ENCODE results near the gene HADHB.
"Not testable (repeated sequence)": the region's sequence is repeated elsewhere in the genome, so short reads cannot be mapped to it uniquely, and the experiment has no call there.

HADHB gene

DNA sequence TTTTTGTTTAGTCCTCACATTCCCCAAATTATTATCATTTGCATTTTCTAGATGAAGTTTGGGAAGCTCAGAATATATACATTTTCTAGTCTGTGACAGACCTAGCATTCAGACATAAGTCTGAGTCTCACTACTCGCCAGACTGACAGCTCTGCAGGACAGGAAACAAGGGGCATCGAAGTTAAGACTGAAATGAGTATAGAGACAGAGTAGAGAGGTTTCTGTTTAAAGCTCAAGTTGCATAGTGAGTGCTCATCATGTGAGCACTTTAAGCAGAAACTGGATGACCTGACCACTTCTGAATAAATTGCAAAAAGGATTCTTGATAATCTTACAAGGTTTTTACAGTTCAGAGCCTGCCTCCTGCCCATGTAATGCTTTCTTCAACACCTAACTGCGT, 1.1 kb downstream of the HADHB start:
- DNase-seq, result no peak

- DNase-seq, result no peak
Measured at GRCh38 chr2:26246818-26247217, 2.1 kb downstream of the HADHB start.

GRCh38 chr2:26249625-26250024, 4.9 kb downstream of the HADHB start:
- DNase-seq, result no peak

GRCh38 chr2:26251893-26252292, 7.2 kb downstream of the HADHB start:
- no peak for DNase-seq

- DNase-seq, result no peak
Measured at GRCh38 chr2:26255759-26256384, 11.1 kb downstream of the HADHB start.

DNA sequence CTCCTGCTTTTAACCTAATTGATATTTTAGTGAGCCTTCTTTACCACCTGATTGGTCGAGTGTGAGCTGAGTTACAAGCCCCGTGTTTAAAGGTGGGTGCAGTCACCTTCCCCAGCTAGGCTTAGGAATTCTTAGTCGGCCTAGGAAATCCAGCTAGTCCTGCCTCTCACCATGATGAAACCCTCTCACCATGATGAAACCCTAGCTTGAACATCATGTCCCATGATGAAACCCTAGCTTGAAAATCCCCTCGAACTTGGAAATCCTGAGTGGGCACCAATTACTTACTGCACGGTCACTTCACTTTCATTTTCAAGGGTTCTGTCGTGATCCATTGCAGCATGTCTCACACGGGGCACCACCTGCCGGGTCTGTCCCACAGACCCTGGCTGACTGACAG, 14.1 kb downstream of the HADHB start:
- not testable (repeated sequence) for DNase-seq

- no peak for DNase-seq
Measured at GRCh38 chr2:26268213-26268612, 23.5 kb downstream of the HADHB start.

DNA sequence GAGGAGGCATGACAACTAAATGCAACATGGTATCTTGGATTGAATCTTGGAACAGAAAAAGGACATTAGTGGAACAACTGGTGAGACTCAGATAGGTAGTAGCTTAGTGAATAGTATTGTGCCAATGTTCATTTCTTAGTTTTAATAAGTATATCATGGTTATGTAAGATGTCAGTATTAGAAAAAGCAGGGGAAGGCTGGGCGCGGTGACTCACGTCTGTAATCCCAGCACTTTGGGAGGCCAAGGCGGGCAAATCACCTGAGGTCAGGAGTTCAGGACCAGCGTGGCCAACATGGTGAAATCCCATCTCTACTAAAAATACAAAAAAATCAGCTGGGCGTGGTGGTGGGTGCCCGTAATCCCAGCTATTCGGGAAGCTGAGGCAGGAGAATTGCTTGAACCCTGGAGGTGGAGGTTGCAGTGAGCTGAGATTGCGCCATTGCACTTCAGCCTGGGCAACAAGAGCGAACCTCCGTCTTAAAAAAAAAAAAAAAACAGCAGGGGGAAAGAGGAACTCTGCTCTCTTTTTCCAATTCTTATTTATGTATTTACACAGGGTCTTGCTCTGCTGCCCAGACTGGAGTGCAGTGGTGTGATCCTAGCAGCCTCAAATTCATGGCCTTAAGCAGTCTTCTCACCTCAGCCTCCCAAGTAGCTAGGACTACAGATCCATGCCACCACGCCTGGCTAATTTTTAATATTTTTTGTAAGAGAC, 24.1 kb downstream of the HADHB start:
- not testable (repeated sequence) for DNase-seq

DNA sequence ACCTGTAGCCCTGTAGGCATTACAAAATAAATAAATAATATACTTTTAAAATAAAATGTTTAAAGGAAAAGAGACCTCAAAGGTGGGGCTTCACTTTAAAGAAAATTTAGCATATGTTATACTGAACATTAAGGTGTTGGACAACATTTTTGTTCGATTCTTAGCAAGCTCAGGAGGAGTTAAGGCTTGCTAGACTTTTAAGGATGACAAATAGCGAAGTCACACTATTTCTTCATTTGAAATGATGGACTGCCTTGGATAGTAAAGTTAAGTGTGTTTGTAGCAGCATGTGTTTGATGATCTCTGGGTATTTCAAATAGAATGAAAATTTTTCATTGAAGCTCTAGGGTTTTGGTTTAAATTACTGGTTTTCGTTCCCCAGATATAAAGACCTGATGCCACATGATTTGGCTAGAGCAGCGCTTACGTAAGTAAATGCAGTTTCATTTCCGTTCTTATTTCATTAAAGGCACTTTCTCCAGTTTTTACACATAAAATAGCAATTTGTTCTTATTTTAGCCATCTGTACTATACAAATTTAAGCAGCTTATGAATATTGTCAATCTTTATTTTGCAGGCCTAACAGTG, 24.9 kb downstream of the HADHB start:
- no peak for DNase-seq

DNA sequence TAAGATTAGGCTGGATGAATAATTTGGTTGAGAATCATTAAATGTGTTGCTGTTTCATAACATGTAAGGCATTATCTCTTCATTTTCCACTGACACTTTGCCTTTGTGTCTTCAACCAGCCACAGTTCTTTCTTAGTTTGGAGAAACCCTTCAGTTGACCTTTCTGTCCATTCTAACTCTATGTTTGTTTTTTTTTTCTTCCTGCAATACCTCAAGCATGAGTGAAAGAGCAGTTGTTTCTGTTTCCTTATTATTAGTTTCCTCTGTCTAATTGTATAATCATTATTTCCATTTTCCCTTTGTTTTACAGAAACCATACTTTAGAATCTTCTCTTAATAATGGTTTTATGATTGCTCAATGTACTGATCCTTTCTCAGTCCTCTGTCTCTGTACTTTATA, 25.6 kb downstream of the HADHB start:
- DNase-seq, result no peak

- DNase-seq, result no peak
Measured at GRCh38 chr2:26273501-26273900, 28.8 kb downstream of the HADHB start.

- DNase-seq, result no peak
Measured at GRCh38 chr2:26274058-26274613, 29.4 kb downstream of the HADHB start.

DNA sequence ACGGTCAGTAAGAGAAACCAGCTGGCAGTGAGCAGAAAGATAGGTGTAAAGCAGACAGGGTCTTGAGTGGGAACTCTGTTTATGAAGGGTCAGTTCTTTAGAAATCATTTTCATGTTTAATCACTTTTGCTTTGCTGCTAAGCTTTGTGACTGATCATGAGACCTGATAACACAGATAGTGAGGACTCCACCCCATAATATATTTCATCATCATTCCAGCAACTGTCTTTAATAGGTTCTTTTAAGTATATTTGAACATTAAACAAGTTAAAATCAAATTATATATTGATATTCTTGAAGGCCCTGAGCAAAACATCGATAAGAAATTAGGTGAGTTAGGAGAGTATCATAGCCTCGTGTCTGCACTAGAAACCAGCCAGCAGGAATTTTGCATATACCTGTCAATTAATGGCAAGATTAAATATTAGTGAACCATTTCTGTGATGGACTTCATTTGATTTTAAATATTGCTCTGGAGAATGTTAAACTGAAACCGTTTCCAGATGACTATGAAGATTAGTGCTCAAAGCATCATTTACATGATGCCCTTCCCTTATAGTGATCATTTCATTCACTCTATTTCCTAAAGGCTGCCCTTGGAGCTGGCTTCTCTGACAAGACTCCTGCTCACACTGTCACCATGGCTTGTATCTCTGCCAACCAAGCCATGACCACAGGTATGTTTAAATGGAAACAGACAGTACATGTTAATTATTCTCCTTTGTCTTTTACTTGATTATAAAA, 31.9 kb downstream of the HADHB start:
- no peak for DNase-seq

DNA sequence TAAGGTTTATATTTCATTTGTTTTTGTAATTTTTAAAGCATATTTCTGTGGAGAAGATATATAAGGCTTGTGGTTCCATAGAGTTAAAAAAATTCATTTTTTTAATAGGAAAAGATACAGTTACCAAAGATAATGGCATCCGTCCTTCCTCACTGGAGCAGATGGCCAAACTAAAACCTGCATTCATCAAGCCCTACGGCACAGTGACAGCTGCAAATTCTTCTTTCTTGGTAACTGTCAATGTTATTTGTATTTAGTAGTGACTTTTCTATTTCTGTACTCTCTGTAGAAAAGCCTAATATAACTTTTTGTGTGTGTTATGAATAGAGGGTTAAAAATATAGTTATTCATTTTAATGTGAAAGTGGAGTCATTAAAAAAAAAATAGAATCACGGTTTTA, 35.1 kb downstream of the HADHB start:
- no peak for DNase-seq

GRCh38 chr2:26281226-26281625, 36.5 kb downstream of the HADHB start:
- DNase-seq, result no peak

- no peak for DNase-seq
Measured at GRCh38 chr2:26283606-26284005, 38.9 kb downstream of the HADHB start.

DNA sequence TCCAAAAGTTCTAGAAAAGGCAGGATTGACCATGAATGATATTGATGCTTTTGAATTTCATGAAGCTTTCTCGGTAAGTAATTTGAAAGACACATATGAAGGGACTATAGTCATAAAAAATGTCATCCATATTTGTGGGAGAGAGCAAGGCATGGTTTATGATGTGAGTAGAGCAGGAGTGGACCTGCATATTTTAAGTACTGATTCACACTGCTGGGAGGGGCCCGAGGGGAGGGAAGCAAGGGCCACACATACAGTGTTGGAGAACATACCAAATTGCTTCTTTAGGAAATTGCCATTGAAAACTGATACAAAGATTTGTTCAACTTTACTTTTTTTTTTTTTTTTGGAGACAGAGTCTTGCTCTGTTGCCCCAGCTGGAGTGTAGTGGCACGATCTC, 39.4 kb downstream of the HADHB start:
- no peak for DNase-seq

DNA sequence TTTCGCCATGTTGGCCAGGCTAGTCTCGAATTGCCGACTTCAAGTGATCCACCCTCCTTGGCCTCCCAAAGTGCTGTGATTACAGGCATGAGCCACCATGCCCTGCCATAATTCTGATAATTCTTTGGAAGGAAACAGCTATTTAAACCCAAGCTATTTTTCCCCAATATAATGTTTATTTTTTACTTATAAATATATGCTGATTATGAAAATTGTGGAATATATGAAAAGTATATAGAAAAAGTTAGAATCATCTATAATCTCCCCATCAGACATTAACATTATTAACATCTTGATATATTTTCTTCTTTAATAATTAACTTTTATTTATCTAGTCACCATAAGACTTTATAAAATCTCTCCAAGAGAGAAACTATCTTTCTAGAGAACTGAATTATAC, 41.2 kb downstream of the HADHB start:
- no peak for DNase-seq

- DNase-seq, result no peak
Measured at GRCh38 chr2:26290001-26290400, 45.3 kb downstream of the HADHB start.

GRCh38 chr2:26292646-26293045, 47.9 kb downstream of the HADHB start:
- no peak for DNase-seq

DNA sequence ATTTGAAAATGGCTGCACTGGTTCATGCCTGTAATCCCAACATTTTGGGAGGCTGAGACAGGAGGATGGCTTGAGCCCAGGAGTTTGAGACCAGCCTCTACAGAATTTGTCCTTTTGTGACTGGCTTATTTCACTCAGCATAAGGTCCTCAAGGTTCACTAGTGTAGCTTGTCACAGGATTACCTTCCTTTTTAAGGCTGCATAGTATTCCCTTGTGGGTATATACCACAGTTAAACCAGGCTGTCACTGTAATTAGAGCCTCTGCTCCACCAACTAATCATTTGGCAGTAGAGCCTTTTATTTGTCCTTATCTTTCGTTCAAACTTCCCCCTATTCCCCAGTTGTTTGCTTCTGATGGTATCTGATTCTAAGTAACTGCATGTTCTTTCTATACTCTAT, 50.8 kb downstream of the HADHB start:
- no peak for DNase-seq

DNA sequence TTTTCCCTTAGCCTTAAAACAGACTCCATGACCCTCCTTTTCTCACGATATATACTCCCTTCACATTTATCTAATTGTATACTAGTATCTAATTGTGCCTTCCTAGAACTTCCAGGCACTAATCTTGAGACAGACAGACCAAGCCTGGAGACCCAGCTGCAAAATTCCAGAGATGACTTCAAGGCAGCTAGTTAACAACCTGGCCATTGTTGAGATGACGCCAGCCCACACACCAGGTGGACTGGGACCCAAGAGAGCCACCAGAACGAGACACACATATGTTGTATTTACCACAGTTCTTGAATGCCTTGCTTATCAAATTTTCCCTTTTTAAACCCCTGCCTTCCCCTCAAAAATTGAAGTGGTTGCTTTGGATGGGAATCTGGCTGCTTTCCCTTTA, 52.3 kb downstream of the HADHB start:
- no peak for DNase-seq

DNA sequence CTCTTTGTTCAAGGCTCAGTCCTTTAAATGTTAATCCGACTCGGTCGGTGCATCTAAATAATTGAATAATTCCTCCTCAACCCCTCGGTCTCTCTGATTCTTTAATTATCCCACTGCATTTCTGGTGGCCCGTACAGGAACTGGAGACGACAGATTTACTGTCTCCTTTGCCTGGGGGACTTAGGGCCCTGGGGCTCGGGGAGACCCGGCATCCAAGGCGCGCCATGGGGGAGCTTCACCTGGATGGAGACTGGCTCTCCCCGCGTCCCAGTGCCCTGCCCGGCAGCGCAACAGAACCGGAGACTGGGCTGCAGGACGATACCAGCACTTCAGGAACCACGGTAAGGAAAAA, 53.5 kb downstream of the HADHB start:
- DNase-seq, result peak; percentile 57

Measured in activated CD8-positive, alpha-beta memory T cell treated with anti-CD3 and anti-CD28 coated beads, Interleukin-2, amount 50 U/mL, for 48 hours (primary cell).